GM19324 (cell line): ENCODE data around the gene DEPDC5.
A peak's percentile ranks its signal among the peaks of the same experiment; 100 is the strongest.
"Not testable (repeated sequence)": the region's sequence is repeated elsewhere in the genome, so short reads cannot be mapped to it uniquely, and the experiment has no call there.

Source experiments
- ATAC-seq: cut with Tn5 transposase; IDR thresholded peaks from one replicate; pipeline ENCODE4 v1.9.1; 2021; ENCODE audit warnings: mild to moderate bottlenecking, moderate library complexity; ENCODE audit not compliant: unreplicated experiment, low FRiP score

Gene DEPDC5

GRCh38 chr22:31753634-31754501 is at the start of gene DEPDC5:
TSS of gene DEPDC5 (plus strand) at chr22:31754019. CDS start at chr22:31754922, 903 bp downstream.
- peak; percentile 80 for ATAC-seq

GRCh38 chr22:31707519-31707918 is 46.3 kb upstream of the DEPDC5 start:
- ATAC-seq: no peak

- not testable (repeated sequence) for ATAC-seq
Observed at GRCh38 chr22:31711226-31711625, 42.6 kb upstream of the DEPDC5 start.

- no peak for ATAC-seq
Observed at GRCh38 chr22:31715147-31715778, 38.6 kb upstream of the DEPDC5 start.

- no peak for ATAC-seq
Observed at GRCh38 chr22:31719850-31720471, 33.9 kb upstream of the DEPDC5 start.

- ATAC-seq: no peak
Observed at GRCh38 chr22:31723723-31724122, 30.1 kb upstream of the DEPDC5 start.

- no peak for ATAC-seq
Observed at GRCh38 chr22:31726692-31727091, 27.1 kb upstream of the DEPDC5 start.

GRCh38 chr22:31728857-31729256 is 25.0 kb upstream of the DEPDC5 start:
- no peak for ATAC-seq

- no peak for ATAC-seq
Observed at GRCh38 chr22:31730344-31730711, 23.5 kb upstream of the DEPDC5 start.

- no peak for ATAC-seq
Observed at GRCh38 chr22:31732089-31732829, 21.6 kb upstream of the DEPDC5 start.

- no peak for ATAC-seq
Observed at GRCh38 chr22:31733580-31734079, 20.2 kb upstream of the DEPDC5 start.

- no peak for ATAC-seq
Observed at GRCh38 chr22:31734512-31734911, 19.3 kb upstream of the DEPDC5 start.

- no peak for ATAC-seq
Observed at GRCh38 chr22:31736458-31736857, 17.4 kb upstream of the DEPDC5 start.

GRCh38 chr22:31737932-31738331 is 15.9 kb upstream of the DEPDC5 start:
- no peak for ATAC-seq

GRCh38 chr22:31738566-31738965 is 15.3 kb upstream of the DEPDC5 start:
- ATAC-seq: no peak

- ATAC-seq: no peak
Observed at GRCh38 chr22:31739795-31740201, 14.0 kb upstream of the DEPDC5 start.

- ATAC-seq: not testable (repeated sequence)
Observed at GRCh38 chr22:31740314-31740713, 13.5 kb upstream of the DEPDC5 start.

- no peak for ATAC-seq
Observed at GRCh38 chr22:31742115-31742514, 11.7 kb upstream of the DEPDC5 start.

GRCh38 chr22:31742682-31743081 is 11.1 kb upstream of the DEPDC5 start:
- no peak for ATAC-seq

GRCh38 chr22:31743871-31744270 is 9.9 kb upstream of the DEPDC5 start:
- no peak for ATAC-seq

- no peak for ATAC-seq
Observed at GRCh38 chr22:31747441-31747840, 6.4 kb upstream of the DEPDC5 start.
